Activated CD8-positive, alpha-beta T cell treated with anti-CD3 and anti-CD28 coated beads, Interleukin-2, amount 10 ng/mL, durations not matched to agents 7 days and 5 days (primary cell): ENCODE data around the gene PCNX3. TPM values are rescaled to one million over a fixed set of nuclear protein-coding genes. Genes with fewer than 3 reads are reported as not detected.

Experiments
- ATAC-seq: fragments of 150-1000 bp; cut with Tn5 transposase; one replicate; pipeline ENCODE4 v1.10.0; 2021; ENCODE audit warnings: moderate library complexity
- CTCF ChIA-PET: fragments of 350-600 bp; sonication (Branson Sonifier 250); formaldehyde crosslinking; loops from one replicate; lab custom pipeline; 2021; ENCODE audit warnings: antibody characterized with exemption; lab: Charles Lee
- POLR2A ChIA-PET: fragments of 350-600 bp; sonication (Branson Sonifier 250); formaldehyde crosslinking; loops from one replicate; lab custom pipeline; 2021; ENCODE audit warnings: antibody characterized with exemption; lab: Charles Lee
- DNase-seq: peaks from one replicate; pipeline ENCODE4 v3.0.0-alpha.2; 2020
- H3K27ac Mint-ChIP-seq: one replicate; pipeline ENCODE4 v1.8.0; 2021; ENCODE audit warnings: mild to moderate bottlenecking, mixed read lengths
- H3K27me3 Mint-ChIP-seq: one replicate; pipeline ENCODE4 v1.8.0; 2021; ENCODE audit warnings: low read depth, mixed read lengths
- H3K36me3 Mint-ChIP-seq: one replicate; pipeline ENCODE4 v1.8.0; 2021; ENCODE audit warnings: low read depth, mixed read lengths
- H3K4me1 Mint-ChIP-seq: one replicate; pipeline ENCODE4 v1.8.0; 2021; ENCODE audit warnings: low read depth, mixed read lengths
- H3K4me3 Mint-ChIP-seq: one replicate; pipeline ENCODE4 v1.8.0; 2021; ENCODE audit warnings: mild to moderate bottlenecking, mixed read lengths
- H3K9me3 Mint-ChIP-seq: one replicate; pipeline ENCODE4 v1.8.0; 2022; ENCODE audit warnings: mixed read lengths; ENCODE audit not compliant: insufficient read depth
- total RNA-seq, 2 experiments: library from RNA; stranded (reverse); gene quantifications; one replicate each; pipeline ENCODE4 v1.2.3, GENCODE V29; 2021

Gene PCNX3
- total RNA-seq, 2 experiments from 2014 or later = 50.1 to 54.8 TPM

- Mint-ChIP-seq H3K36me3 (peaks cover 37% of the 10 kb centered on the region), H3K27me3 (no peaks in the 10 kb centered on the region), H3K4me3 (peak overlapping the region; percentile 86), H3K4me1 (peaks cover 60% of the 10 kb centered on the region), H3K9me3 (no peaks in the 10 kb centered on the region), H3K27ac (peak overlapping the region; percentile 97)
- DNase-seq (no peak), ATAC-seq (no peak)
- CTCF ChIA-PET = interaction anchor here (0.8 to 3.9 kb wide), 9 partner anchors 10 to 71 kb away, joined by 3 to 16 read pairs (median 7); partner anchors contain the start of genes EHBP1L1, FAM89B, KCNK7 and SIPA1
- POLR2A ChIA-PET = interaction anchor here (0.6 to 2.5 kb wide), 12 partner anchors 24 to 191 kb away, joined by 3 to 24 read pairs (median 5); partner anchors contain the start of genes FAM89B, MALAT1, NEAT1 and SIPA1
Observed at GRCh38 chr11:65613091-65613928, 2.3 kb upstream of the PCNX3 start.

GRCh38 chr11:65615950-65616574 lies 486 bp downstream of the PCNX3 start:
- ChIA-PET POLR2A (interaction anchor here (0.5 to 2.5 kb wide), 15 partner anchors 16 to 275 kb away, joined by 3 to 24 read pairs (median 4); partner anchors contain the start of genes CCDC85B, MALAT1 and SIPA1), CTCF (interaction anchor here (1.0 to 2.6 kb wide), 18 partner anchors 8 to 286 kb away, joined by 3 to 14 read pairs (median 6); partner anchors contain the start of genes AP5B1, EHBP1L1, FAM89B and SIPA1)
- peaks cover 38% of the 10 kb centered on the region for H3K4me1 Mint-ChIP-seq
- DNase-seq = no peak
- H3K9me3 Mint-ChIP-seq = no peaks in the 10 kb centered on the region
- ATAC-seq = peak; percentile 0
- H3K27ac Mint-ChIP-seq = peak overlapping the region; percentile 97
- peak overlapping the region; percentile 98 for H3K4me3 Mint-ChIP-seq
- H3K36me3 Mint-ChIP-seq = peaks cover 31% of the 10 kb centered on the region
- no peaks in the 10 kb centered on the region for H3K27me3 Mint-ChIP-seq

GRCh38 chr11:65616575-65617001 lies 1.0 kb downstream of the PCNX3 start:
- ChIA-PET CTCF (interaction anchor here (0.7 to 2.0 kb wide), 8 partner anchors 9 to 243 kb away, joined by 3 to 10 read pairs (median 5); no protein-coding TSS in a partner anchor), POLR2A (interaction anchor here (0.5 to 1.9 kb wide), 9 partner anchors 10 to 237 kb away, joined by 3 to 12 read pairs (median 3); partner anchors contain the start of gene SIPA1)
- Mint-ChIP-seq H3K36me3 (peaks cover 32% of the 10 kb centered on the region), H3K4me1 (peaks cover 34% of the 10 kb centered on the region), H3K27ac (peak overlapping the region; percentile 95), H3K27me3 (no peaks in the 10 kb centered on the region), H3K9me3 (no peaks in the 10 kb centered on the region), H3K4me3 (peak overlapping the region; percentile 98)
- no peak for ATAC-seq
- peak; percentile 66 for DNase-seq

- peaks cover 35% of the 10 kb centered on the region for H3K36me3 Mint-ChIP-seq
- ChIA-PET CTCF (interaction anchor here (0.7 to 2.0 kb wide), 8 partner anchors 9 to 242 kb away, joined by 3 to 10 read pairs (median 5); no protein-coding TSS in a partner anchor), POLR2A (interaction anchor here (0.6 to 1.9 kb wide), 8 partner anchors 10 to 355 kb away, joined by 3 to 12 read pairs (median 3); partner anchors contain the start of gene SIPA1)
- no peaks in the 10 kb centered on the region for H3K9me3 Mint-ChIP-seq
- peak overlapping the region; percentile 95 for H3K27ac Mint-ChIP-seq
- DNase-seq = no peak
- H3K4me1 Mint-ChIP-seq = peaks cover 30% of the 10 kb centered on the region
- ATAC-seq = no peak
- peak overlapping the region; percentile 98 for H3K4me3 Mint-ChIP-seq
- H3K27me3 Mint-ChIP-seq = no peaks in the 10 kb centered on the region
Observed at GRCh38 chr11:65617136-65617850, 1.7 kb downstream of the PCNX3 start.

- H3K36me3 Mint-ChIP-seq = peaks cover 34% of the 10 kb centered on the region
- ATAC-seq (no peak), DNase-seq (no peak)
- no peaks in the 10 kb centered on the region for H3K27me3 Mint-ChIP-seq
- H3K4me1 Mint-ChIP-seq = peaks cover 21% of the 10 kb centered on the region
- H3K4me3 Mint-ChIP-seq = peak overlapping the region; percentile 15
- ChIA-PET CTCF (interaction anchor here (0.8 to 2.0 kb wide), 2 partner anchors 35 to 78 kb away, joined by 3 to 5 read pairs; no protein-coding TSS in a partner anchor), POLR2A (interaction anchor here (0.6 to 1.9 kb wide), 3 partner anchors 20 to 356 kb away, joined by 3 to 12 read pairs (median 5); partner anchors contain the start of gene SIPA1)
- peak overlapping the region; percentile 43 for H3K27ac Mint-ChIP-seq
- H3K9me3 Mint-ChIP-seq = no peaks in the 10 kb centered on the region
Observed at GRCh38 chr11:65617990-65618751, 2.6 kb downstream of the PCNX3 start.

GRCh38 chr11:65618763-65619162 lies 3.2 kb downstream of the PCNX3 start:
- Mint-ChIP-seq H3K4me1 (peaks cover 20% of the 10 kb centered on the region), H3K27ac (no peak overlapping the region), H3K9me3 (no peaks in the 10 kb centered on the region), H3K36me3 (peaks cover 34% of the 10 kb centered on the region), H3K4me3 (no peak overlapping the region), H3K27me3 (no peaks in the 10 kb centered on the region)
- POLR2A ChIA-PET = interaction anchor here (0.9 kb wide), 1 partner anchor 35 kb away, joined by 5 read pairs; no protein-coding TSS in a partner anchor
- ATAC-seq (no peak), DNase-seq (no peak)
- CTCF ChIA-PET = interaction anchor here (0.8 kb wide), 1 partner anchor 34 kb away, joined by 3 read pairs; no protein-coding TSS in a partner anchor

GRCh38 chr11:65619281-65619928 lies 3.8 kb downstream of the PCNX3 start:
- H3K4me1 Mint-ChIP-seq = peaks cover 20% of the 10 kb centered on the region
- no peak overlapping the region for H3K4me3 Mint-ChIP-seq
- POLR2A ChIA-PET = no interaction called here
- H3K27ac Mint-ChIP-seq = no peak overlapping the region
- no peaks in the 10 kb centered on the region for H3K27me3 Mint-ChIP-seq
- ATAC-seq (no peak), DNase-seq (no peak)
- no peaks in the 10 kb centered on the region for H3K9me3 Mint-ChIP-seq
- peaks cover 37% of the 10 kb centered on the region for H3K36me3 Mint-ChIP-seq
- CTCF ChIA-PET = interaction anchor here (0.8 kb wide), 1 partner anchor 34 kb away, joined by 3 read pairs; no protein-coding TSS in a partner anchor

GRCh38 chr11:65620666-65621065 lies 5.1 kb downstream of the PCNX3 start:
- Mint-ChIP-seq H3K36me3 (peaks cover 37% of the 10 kb centered on the region), H3K4me3 (no peak overlapping the region), H3K27ac (no peak overlapping the region), H3K27me3 (no peaks in the 10 kb centered on the region), H3K9me3 (no peaks in the 10 kb centered on the region), H3K4me1 (peaks cover 20% of the 10 kb centered on the region)
- ATAC-seq = no peak
- CTCF ChIA-PET = no interaction called here
- POLR2A ChIA-PET = no interaction called here
- DNase-seq = no peak

- peaks cover 40% of the 10 kb centered on the region for H3K36me3 Mint-ChIP-seq
- H3K4me3 Mint-ChIP-seq = no peak overlapping the region
- no peaks in the 10 kb centered on the region for H3K27me3 Mint-ChIP-seq
- peaks cover 22% of the 10 kb centered on the region for H3K4me1 Mint-ChIP-seq
- peak overlapping the region; percentile 45 for H3K27ac Mint-ChIP-seq
- POLR2A ChIA-PET = no interaction called here
- CTCF ChIA-PET = no interaction called here
- no peak for ATAC-seq
- no peaks in the 10 kb centered on the region for H3K9me3 Mint-ChIP-seq
- DNase-seq = no peak
Observed at GRCh38 chr11:65621460-65621859, 5.9 kb downstream of the PCNX3 start.

- H3K9me3 Mint-ChIP-seq = no peaks in the 10 kb centered on the region
- no peaks in the 10 kb centered on the region for H3K27me3 Mint-ChIP-seq
- CTCF ChIA-PET = no interaction called here
- H3K27ac Mint-ChIP-seq = peak overlapping the region; percentile 45
- POLR2A ChIA-PET = no interaction called here
- H3K4me3 Mint-ChIP-seq = no peak overlapping the region
- ATAC-seq (no peak), DNase-seq (no peak)
- H3K36me3 Mint-ChIP-seq = peaks cover 38% of the 10 kb centered on the region
- peaks cover 16% of the 10 kb centered on the region for H3K4me1 Mint-ChIP-seq
Observed at GRCh38 chr11:65622011-65622410, 6.4 kb downstream of the PCNX3 start.
